ENCODE measurements around the gene CPNE9. TPM values are rescaled to one million over a fixed set of nuclear protein-coding genes. Genes with fewer than 3 reads are reported as not detected.

The CPNE9 gene
- total RNA-seq, 1 experiment from 2014 or later: 3.5 TPM

GRCh38 chr3:9701006-9701405 lies 2.6 kb upstream of the CPNE9 start:
- H3K27me3 Mint-ChIP-seq (ENCODE audit: low read depth): peaks cover 21% of the 10 kb centered on the region
- H3K9me3 ChIP-seq (ENCODE audit: control insufficient read depth, low read depth, low read length): no peaks in the 10 kb centered on the region
- WGBS (ENCODE audit: extremely low coverage, insufficient read length, low lambda C conversion rate): no CpG with 5 or more reads among the region's 7 CpGs

More at GRCh38 chr3:9701006-9701405, 2.6 kb upstream of the CPNE9 start:
- H3K18ac ChIP-seq (ENCODE audit: insufficient read length, low read depth, low read length): no peak overlapping the region
- no peaks in the 10 kb centered on the region for H3K4me1 ChIP-seq (ENCODE audit: insufficient read depth, low read length)
- no peak overlapping the region for H3K9ac ChIP-seq (ENCODE audit: extremely low read depth, insufficient read length, low read length)
- peaks cover 11% of the 10 kb centered on the region for H3K23me2 ChIP-seq (ENCODE audit: insufficient read length, low read depth, low read length, poor library complexity, severe bottlenecking)
- Mint-ChIP-seq H3K36me3 (ENCODE audit: insufficient read depth in 1 of 3, low read depth in 3 of 3) (peaks cover 0 to 20% (median 3%) of the 10 kb centered on the region in 3 experiments; a peak in 5 of 7 replicates), H3K27ac (no peak overlapping the region), H3K4me3 (no peak overlapping the region), H3K4me1 (peaks cover 3 to 14% of the 10 kb centered on the region in 2 experiments; a peak in 3 of 4 replicates), H3K9me3 (no peaks in the 10 kb centered on the region)
- no peak overlapping the region for H2BK15ac ChIP-seq (ENCODE audit: low read depth, low read length)
- no peak overlapping the region for H2BK5ac ChIP-seq (ENCODE audit: insufficient read length, low read length)
- H3K14ac ChIP-seq (ENCODE audit: insufficient read depth, low read length): no peak overlapping the region
- no peak overlapping the region for H2BK20ac ChIP-seq (ENCODE audit: low read depth, low read length, poor library complexity, severe bottlenecking)
- no peak overlapping the region for H3K56ac ChIP-seq (ENCODE audit: insufficient read length, low read depth, low read length)
- H3K79me1 ChIP-seq (ENCODE audit: insufficient read depth, low read depth, low read length, poor library complexity, severe bottlenecking): no peaks in the 10 kb centered on the region
- DNase-seq: no peak
- no peaks in the 10 kb centered on the region for H3K79me2 ChIP-seq (ENCODE audit: insufficient read depth, low read length)
- H2BK12ac ChIP-seq (ENCODE audit: insufficient read length, low read depth, low read length): no peak overlapping the region
- no peak for TF ChIP-seq CTCF (conservative IDR thresholded peaks at IDR 0.05)
- H4K5ac ChIP-seq (ENCODE audit: insufficient read length, low read depth, low read length): no peak overlapping the region
- no peaks in the 10 kb centered on the region for H4K20me1 ChIP-seq (ENCODE audit: control insufficient read depth, insufficient read depth, insufficient read length)
- no peak overlapping the region for H3K4ac ChIP-seq (ENCODE audit: low read depth, low read length)
- no peak overlapping the region for H4K8ac ChIP-seq (replicated peaks; ENCODE audit: insufficient read length, low read depth, low read length)
- H3K27me3 ChIP-seq (ENCODE audit: insufficient read depth, low read length): peaks cover 3% of the 10 kb centered on the region; the same call in 1 of the 2 replicates
- H3T11ph ChIP-seq (ENCODE audit: low read length): no peak overlapping the region
- no peak overlapping the region for H3K27ac ChIP-seq (ENCODE audit: insufficient read length, low read depth, low read length)
- no peak overlapping the region for H2AFZ ChIP-seq (ENCODE audit: low read length)
- H3K23ac ChIP-seq (ENCODE audit: insufficient read length, low read depth, low read length): no peak overlapping the region
- no peak overlapping the region for H3K4me2 ChIP-seq (ENCODE audit: insufficient read depth, insufficient read length, low read length)
- H4K91ac ChIP-seq (ENCODE audit: insufficient read length, low read depth, low read length): no peak overlapping the region
- no peak overlapping the region for H2AK5ac ChIP-seq (ENCODE audit: insufficient read length, low read length)
- no peak overlapping the region for H2BK120ac ChIP-seq (ENCODE audit: low read depth, low read length, poor library complexity, severe bottlenecking)

All from H9 (cell line).